ENCODE measurements around the gene HK3.

HK3 gene

GRCh38 chr5:176902911-176903664 lies 3.9 kb upstream of the HK3 start:
- in situ Hi-C loops (cut with MboI; ENCODE audit: low sequenced_read_pairs) = no loop called here

GRCh38 chr5:176902102-176902814 lies 3.1 kb upstream of the HK3 start:
- in situ Hi-C loops (cut with MboI; ENCODE audit: low sequenced_read_pairs) = no loop called here

- in situ Hi-C loops (cut with MboI; ENCODE audit: low sequenced_read_pairs) = no loop called here
Measured at GRCh38 chr5:176901260-176902101, 2.3 kb upstream of the HK3 start.

DNA sequence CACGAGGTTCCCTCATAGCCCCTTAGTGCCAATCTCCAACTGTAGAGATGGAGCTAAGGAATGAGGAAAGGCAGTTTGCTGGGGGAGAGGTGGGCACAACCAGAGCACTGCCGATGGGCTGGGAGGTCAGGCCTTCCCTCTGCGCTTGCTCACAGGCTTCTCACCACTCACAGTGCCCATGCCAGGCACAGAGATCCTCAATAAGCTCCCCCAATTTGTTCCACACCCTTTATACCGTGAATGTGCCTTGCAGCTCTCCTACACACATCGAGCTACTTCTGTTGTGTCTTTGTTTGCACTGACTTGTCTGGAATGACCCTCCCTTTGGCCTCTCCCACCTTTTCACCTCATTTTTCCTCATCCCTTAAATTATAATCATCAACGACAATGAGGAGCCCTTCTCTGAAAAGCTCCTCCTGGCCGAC lies 1.6 kb upstream of the HK3 start:
- in situ Hi-C loops (cut with MboI; ENCODE audit: low sequenced_read_pairs) = no loop called here

DNA sequence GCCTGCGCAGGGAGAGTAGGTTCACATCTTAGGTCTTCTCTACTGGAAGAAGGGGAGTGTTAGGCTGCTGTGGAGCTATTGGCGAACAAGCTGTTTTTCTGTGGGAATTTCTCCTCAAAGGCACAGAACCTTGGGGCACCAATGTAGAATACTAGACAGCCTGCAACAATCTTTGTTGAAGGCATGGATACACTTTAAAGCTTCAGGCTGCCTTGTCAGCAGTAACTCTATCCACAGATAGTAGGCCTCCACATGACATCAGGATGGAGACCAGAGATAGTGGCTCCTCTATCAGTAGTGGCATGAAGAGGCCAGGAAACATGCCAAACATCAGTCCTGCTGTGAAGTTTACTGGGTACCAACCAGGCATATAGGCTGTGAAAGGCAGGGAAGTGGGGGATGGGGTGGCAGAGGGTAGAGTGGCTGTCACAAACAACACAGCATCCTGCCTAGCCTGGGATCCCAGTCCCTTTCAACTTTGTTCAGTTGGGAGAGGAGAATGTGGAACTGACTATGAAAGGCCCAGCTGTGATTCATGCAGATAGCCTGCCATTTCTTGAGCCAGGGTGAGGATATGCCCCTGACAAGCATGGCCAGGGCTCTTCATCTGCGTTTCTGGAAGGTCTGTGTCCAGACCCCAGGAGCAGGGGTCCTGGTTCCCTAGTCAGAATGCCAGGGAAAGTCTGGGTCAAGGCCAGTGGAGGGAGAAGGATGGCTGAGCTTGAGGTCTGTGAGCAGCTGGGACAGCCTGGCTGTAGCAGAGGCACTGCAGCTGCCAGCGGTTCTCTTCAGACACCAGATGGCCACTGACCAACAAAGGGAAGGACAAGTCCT lies 1.0 kb upstream of the HK3 start:
- in situ Hi-C loops (cut with MboI; ENCODE audit: low sequenced_read_pairs) = no loop called here

DNA sequence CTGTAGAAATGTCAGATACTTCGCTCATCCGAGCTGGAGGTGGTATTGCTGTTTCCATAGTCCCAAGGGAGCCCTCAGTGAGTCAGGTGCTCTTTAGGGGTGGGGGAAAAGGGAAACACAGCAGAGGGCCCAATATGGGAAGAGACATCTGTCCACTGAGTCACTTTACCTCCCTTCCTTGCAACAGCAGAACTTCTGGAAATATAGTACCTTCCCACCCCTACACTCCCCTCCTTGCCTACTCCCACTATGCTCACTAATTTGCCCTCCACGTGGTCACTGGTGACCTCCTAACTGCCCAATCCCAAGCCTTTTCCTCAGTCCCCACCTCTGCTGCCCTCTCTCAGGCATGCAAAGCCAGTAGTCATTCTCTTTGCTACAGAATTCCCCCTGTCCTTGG lies 1.9 kb downstream of the HK3 start:
- in situ Hi-C loops (cut with MboI; ENCODE audit: low sequenced_read_pairs) = no loop called here

GRCh38 chr5:176895831-176896230 lies 3.3 kb downstream of the HK3 start:
- in situ Hi-C loops (cut with MboI; ENCODE audit: low sequenced_read_pairs) = no loop called here

- in situ Hi-C loops (cut with MboI; ENCODE audit: low sequenced_read_pairs) = no loop called here
Measured at GRCh38 chr5:176894298-176894697, 4.8 kb downstream of the HK3 start.

GRCh38 chr5:176892663-176893062 lies 6.5 kb downstream of the HK3 start:
- in situ Hi-C loops (cut with MboI; ENCODE audit: low sequenced_read_pairs) = no loop called here

GRCh38 chr5:176891331-176891958 lies 7.7 kb downstream of the HK3 start:
- in situ Hi-C loops (cut with MboI; ENCODE audit: low sequenced_read_pairs) = no loop called here

GRCh38 chr5:176890455-176891330 lies 8.5 kb downstream of the HK3 start:
- in situ Hi-C loops (cut with MboI; ENCODE audit: low sequenced_read_pairs) = no loop called here

- in situ Hi-C loops (cut with MboI; ENCODE audit: low sequenced_read_pairs) = no loop called here
Measured at GRCh38 chr5:176889321-176890280, 9.5 kb downstream of the HK3 start.

- in situ Hi-C loops (cut with MboI; ENCODE audit: low sequenced_read_pairs) = no loop called here
Measured at GRCh38 chr5:176888865-176889165, 10.3 kb downstream of the HK3 start.

DNA sequence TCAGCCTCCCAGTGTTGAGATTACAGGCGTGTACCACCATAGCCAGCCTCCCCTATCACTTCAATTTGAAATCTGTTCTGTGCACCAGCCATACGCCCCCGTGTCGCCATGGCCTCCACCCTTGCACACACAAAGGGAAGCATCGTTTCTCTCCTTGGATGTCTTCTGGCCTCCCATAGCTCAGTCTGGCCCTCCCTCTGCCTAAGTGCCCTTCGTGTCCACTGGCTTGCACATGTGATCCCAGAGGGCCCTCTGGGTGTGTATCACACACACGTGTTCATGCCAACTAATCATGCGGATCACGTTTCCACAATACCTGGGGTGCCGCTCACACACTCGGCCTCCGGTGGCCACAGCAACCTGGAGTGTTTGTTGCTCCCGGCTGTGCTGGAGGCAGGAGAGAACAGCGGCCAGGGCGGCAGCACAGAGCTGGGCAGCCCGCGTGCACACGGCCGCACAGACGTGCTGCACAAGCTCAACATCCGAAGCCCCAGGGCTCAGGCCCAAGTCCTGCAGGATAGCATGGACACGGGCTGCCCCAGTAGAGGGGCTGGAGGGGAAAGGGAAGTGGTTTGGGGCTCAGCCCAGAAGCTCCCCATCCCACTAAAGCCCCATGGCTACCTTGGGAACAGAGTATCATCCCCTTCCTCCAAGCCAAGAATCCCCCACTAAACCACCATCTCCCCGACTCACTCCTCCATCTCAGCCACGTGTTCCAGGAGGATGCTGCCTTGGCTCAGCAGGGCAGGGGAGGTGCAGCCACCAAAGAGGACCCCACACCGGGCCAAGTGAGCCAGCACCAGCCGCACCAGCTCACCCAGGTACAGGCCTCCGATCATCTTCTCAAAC lies 10.9 kb downstream of the HK3 start:
- in situ Hi-C loops (cut with MboI; ENCODE audit: low sequenced_read_pairs) = no loop called here

- in situ Hi-C loops (cut with MboI; ENCODE audit: low sequenced_read_pairs) = no loop called here
Measured at GRCh38 chr5:176887252-176887849, 11.8 kb downstream of the HK3 start.

DNA sequence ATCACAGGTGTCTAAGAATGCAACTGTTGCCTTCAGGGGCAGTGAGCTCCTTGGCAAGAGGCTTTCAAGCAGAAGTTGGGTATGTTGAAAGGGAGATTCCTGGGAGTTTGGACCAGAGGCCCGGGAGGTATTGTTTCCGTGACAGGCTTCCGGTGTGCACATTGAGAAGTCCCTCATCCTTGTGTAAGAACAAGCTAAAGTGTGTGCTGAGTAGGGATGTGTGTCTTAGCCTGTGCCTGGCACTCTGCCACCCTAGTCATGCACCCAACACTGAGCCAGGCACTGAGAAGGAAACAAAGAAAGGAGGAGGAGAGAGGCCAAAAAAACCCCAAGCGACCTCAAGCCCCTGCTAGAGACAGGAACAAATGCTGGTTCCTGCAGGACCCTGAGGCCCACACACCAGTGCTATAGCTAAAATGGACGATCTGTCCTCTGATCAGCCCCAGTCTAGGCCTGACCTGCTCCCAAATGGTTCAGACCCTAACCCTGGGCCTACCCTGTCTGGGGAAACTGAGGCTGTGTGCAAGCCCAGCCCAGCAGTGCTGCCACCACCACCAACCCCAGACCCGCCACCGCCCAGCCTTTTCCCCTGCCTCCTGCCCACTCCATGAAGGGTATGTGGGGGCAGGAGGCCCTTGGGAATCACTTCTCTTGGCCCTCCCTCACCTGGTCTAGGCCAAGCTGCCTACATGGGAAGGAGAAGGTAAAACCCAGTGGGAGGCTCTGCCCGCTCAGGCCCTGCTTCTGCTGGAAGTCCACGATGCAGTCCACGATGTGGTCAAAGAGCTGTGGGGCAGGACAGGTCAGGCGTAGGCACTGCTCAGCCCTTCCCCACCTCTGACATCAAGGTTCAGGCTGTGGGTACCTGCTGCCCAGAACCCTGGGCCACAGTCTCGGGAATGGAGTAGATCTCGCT lies 12.6 kb downstream of the HK3 start:
- in situ Hi-C loops (cut with MboI; ENCODE audit: low sequenced_read_pairs) = no loop called here
